NCI-H146 (cell line): ENCODE results near the gene RABGAP1L.
"Not testable (repeated sequence)": the region's sequence is repeated elsewhere in the genome, so short reads cannot be mapped to it uniquely, and the experiment has no call there.

ENCODE experiments used
- DNase-seq: peaks from one replicate; lab custom pipeline; 2025; lab: John Stamatoyannopoulos, UW

RABGAP1L gene

GRCh38 chr1:174711848-174712247, 552.5 kb downstream of the RABGAP1L start:
- DNase-seq: not testable (repeated sequence)

- DNase-seq: no peak
Measured at GRCh38 chr1:174712541-174712940, 553.2 kb downstream of the RABGAP1L start.

GRCh38 chr1:174713796-174714195, 554.5 kb downstream of the RABGAP1L start:
- DNase-seq: no peak

- DNase-seq: no peak
Measured at GRCh38 chr1:174719194-174719593, 559.9 kb downstream of the RABGAP1L start.

GRCh38 chr1:174720618-174721017, 561.3 kb downstream of the RABGAP1L start:
- no peak for DNase-seq

GRCh38 chr1:174721246-174721645, 561.9 kb downstream of the RABGAP1L start:
- no peak for DNase-seq

- DNase-seq: no peak
Measured at GRCh38 chr1:174723816-174724215, 564.5 kb downstream of the RABGAP1L start.

GRCh38 chr1:174724219-174724618, 564.9 kb downstream of the RABGAP1L start:
- no peak for DNase-seq

- DNase-seq: peak; percentile 14
Measured at GRCh38 chr1:174726167-174726879, 567.0 kb downstream of the RABGAP1L start.

GRCh38 chr1:174726880-174727585, 567.7 kb downstream of the RABGAP1L start:
- DNase-seq: no peak

- DNase-seq: no peak
Measured at GRCh38 chr1:174734270-174734669, 575.0 kb downstream of the RABGAP1L start.

- DNase-seq: no peak
Measured at GRCh38 chr1:174736831-174737230, 577.5 kb downstream of the RABGAP1L start.

- DNase-seq: no peak
Measured at GRCh38 chr1:174740249-174740968, 581.1 kb downstream of the RABGAP1L start.

- no peak for DNase-seq
Measured at GRCh38 chr1:174742805-174743653, 583.7 kb downstream of the RABGAP1L start.

GRCh38 chr1:174743654-174744561, 584.6 kb downstream of the RABGAP1L start:
- DNase-seq: peak; percentile 49

- no peak for DNase-seq
Measured at GRCh38 chr1:174744886-174745285, 585.6 kb downstream of the RABGAP1L start.

GRCh38 chr1:174746024-174746808, 586.9 kb downstream of the RABGAP1L start:
- no peak for DNase-seq

GRCh38 chr1:174747613-174748012, 588.3 kb downstream of the RABGAP1L start:
- DNase-seq: no peak

- DNase-seq: no peak
Measured at GRCh38 chr1:174748586-174748985, 589.3 kb downstream of the RABGAP1L start.

- no peak for DNase-seq
Measured at GRCh38 chr1:174753131-174753530, 593.8 kb downstream of the RABGAP1L start.
